Purkinje cell (primary cell): Measurements from ENCODE around the gene GEMIN4. TPM values are rescaled to one million over a fixed set of nuclear protein-coding genes. Genes with fewer than 3 reads are reported as not detected.

Experiments used
- polyA plus RNA-seq: library from polyadenylated mRNA; unstranded; fragments of >200 nt; fragmentation: Nextera tagmentation; gene quantifications from 2 replicates; pipeline ENCODE4 v1.2.1, GENCODE V29; 2014

Gene GEMIN4
- 0.64 and 0.97 TPM in 2 replicates for polyA plus RNA-seq

DNA sequence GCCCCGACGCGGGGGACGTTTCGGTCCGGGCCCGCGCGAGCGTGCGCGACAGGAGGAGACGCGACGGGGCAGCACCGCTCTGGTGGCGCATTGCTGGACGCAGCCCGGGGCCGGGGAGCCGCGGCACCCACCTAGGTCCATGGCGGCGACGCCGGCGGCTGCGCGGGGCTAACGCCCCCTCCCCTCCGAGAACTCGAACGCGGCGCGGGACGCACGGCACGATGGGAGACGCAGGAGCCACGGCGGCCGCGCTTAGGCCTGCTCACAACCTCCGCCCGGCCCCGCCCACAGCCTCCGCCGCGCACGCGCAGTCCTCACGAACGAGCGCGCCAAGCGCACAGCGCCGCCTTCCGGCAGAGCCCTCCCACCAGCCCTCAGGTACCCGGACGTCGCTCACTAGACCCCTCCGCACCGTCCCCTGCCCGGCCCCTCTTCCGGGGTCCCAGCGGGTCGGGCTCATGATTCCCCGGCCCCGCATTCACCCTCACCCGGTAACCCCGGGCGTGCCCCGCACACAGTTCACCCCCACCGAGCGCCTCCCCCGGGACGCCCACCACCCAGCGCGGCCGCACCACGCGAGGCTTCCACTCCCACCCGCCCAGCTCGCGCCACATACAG, at the start of gene GEMIN4:
GEMIN4 (minus strand) TSS at position 263 of the 618 bp plus-strand sequence; CDS start at position 141, 122 bp downstream.

DNA sequence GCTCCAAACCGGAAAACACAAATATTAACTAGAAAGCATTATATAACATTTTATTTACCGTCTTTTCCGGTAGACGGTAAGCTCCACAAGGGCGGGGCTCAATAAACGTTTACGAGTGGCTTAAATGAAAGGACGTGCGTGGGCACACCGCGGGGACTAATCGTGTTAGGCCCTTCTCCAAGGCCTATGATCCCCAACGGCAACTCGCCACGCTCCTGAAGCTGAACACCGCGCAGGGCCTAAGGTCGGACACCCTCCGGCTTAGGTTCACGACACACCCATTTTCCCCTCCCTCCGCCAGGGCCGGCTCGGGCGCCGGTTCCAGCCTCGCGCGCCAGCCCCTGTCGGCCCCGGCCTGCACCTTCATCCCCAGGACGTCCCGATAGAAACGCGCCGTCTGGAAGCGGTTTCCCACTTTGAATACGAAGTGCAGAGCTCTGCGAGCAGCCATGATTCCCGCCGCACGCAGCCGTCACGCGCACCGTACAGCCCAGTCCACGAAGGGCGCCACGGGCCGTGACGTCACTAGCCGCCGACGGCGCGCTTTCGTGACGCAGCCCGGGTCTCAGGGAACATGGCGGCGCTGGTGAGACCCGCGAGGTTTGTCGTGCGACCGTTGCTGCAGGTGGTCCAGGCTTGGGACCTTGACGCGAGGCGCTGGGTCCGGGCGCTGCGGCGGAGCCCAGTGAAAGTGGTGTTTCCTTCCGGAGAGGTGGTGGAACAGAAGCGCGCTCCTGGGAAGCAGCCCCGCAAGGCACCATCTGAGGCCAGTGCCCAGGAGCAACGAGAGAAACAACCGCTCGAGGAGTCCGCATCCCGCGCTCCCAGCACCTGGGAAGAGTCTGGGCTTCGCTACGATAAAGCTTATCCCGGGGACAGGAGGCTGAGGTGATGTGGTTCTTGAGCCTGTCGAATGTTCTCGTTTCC, 30.0 kb upstream of the GEMIN4 start, which contains the start of the genes GLOD4 and MRM3:
GLOD4 (minus strand) TSS at position 476 of the 927 bp plus-strand sequence; CDS start at position 451, 25 bp downstream.
MRM3 (plus strand) TSS at position 549 of the 927 bp plus-strand sequence; CDS start at position 575, 26 bp downstream.

GRCh38 chr17:732067-732901, 19.8 kb downstream of the GEMIN4 start, which contains the start of gene TLCD3A:
Gene TLCD3A, plus strand, starts transcription at chr17:732596. Its CDS starts 52 bp downstream, at chr17:732648.

Other genes with a start within 250 kb of the GEMIN4 start
- gene VPS53, start 37.4 kb downstream of the GEMIN4 start, polyA plus RNA-seq, result 5.5 and 7.1 TPM in 2 replicates
- 0.15 and 0.50 TPM in 2 replicates for gene TLCD3A, start 19.7 kb downstream of the GEMIN4 start, polyA plus RNA-seq
- gene GLOD4, start 30.0 kb upstream of the GEMIN4 start, polyA plus RNA-seq, result 28.8 and 44.8 TPM in 2 replicates
- 4.8 and 6.3 TPM in 2 replicates for gene MRM3, start 30.1 kb upstream of the GEMIN4 start, polyA plus RNA-seq
- 0.11 TPM in 1 of 2 replicates, not detected in the other for gene NXN, start 227.5 kb upstream of the GEMIN4 start, polyA plus RNA-seq
- gene TIMM22, start 244.9 kb upstream of the GEMIN4 start, polyA plus RNA-seq, result 8.9 and 9.6 TPM in 2 replicates